ENCODE results near the gene NBPF6.
"Not testable (repeated sequence)": the region's sequence is repeated elsewhere in the genome, so short reads cannot be mapped to it uniquely, and the experiment has no call there.

Gene NBPF6

DNA sequence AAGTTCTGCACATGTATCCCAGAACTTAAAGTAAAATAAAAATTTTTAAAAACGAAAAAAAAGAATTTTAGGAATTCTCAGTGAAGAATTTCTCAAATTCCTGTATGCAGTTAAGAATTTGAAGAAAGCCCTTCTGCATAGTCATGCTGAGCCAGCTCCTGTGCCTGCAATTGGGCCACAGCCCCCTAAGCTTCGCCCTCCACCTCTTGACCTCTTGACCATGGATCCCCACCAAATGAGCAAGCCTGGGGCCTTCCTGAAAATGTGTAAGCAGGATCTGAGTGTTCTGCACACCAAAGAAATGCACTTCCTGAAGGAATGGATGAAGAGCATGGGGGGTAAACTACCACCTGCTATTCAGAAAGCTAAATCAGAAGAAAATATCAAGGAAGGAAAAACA lies 52.0 kb downstream of the NBPF6 start:
- DNase-seq: no peak

DNA sequence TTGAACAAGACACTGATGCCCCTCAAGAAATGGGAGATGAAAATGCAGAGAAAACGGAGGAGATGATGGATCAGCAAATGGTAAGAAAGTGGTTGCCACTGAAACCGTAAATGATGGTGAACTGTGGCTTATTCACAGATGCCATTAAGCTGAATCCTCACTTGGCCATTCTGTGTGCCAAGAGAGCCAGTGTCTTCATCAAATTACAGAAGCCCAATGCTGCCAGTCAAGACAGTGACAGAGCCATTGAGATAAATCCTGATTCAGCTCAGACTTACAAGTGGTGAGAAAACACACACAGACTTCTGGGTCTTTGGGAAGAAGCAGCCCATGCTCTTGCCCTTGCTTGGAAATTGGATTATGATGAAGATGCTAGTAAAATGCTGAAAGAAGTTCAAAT lies 52.5 kb downstream of the NBPF6 start:
- DNase-seq: no peak

DNA sequence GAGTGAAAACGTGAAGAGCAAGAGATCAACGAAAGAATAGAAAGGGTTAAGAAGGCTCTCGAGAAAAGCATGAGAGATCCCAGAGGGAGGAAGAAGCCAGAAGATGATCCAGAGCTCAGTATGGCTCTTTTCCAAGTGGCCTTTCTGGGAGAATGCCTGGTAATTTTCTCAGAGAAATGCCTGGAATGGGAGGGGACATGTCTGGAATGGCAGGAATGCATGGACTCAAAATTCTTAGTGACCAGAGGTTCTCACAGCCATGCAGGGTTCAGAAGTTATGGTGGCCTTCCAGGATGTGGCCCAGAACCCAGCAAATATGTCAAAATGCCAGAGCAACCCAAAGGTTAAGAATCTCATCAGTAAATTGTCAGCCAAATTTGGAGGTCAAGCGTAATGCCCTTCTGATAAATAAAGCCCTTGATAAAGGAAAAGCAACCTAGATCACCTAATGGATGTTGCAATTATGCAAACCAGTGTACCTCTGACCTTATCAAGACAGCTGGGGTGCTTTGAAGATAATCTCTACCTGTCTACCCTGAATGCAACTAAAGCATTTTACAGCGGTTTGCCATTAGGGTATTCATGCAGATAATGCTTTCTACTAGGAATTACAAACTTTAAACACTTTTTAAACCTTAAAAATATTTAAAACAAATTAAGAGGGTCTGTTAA lies 53.1 kb downstream of the NBPF6 start:
- DNase-seq: no peak

DNA sequence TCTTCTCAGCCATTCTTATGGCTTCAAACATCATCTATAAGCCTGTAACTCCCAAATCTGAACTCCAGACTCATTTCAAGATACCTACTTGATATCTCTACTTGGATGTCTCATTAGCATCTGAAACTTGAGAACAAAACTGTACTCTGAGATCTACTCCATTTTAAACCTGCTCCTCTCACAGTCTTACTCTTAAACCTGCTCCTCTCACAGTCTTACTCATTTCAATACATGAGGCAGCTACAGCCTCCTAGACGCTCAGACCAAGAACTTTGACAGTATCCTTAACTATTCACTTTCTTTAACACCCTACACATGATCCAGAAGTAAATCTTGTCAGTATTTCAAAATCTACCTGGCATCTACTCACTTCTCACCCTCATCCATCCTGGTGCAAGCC lies 54.3 kb downstream of the NBPF6 start:
- DNase-seq: no peak

DNA sequence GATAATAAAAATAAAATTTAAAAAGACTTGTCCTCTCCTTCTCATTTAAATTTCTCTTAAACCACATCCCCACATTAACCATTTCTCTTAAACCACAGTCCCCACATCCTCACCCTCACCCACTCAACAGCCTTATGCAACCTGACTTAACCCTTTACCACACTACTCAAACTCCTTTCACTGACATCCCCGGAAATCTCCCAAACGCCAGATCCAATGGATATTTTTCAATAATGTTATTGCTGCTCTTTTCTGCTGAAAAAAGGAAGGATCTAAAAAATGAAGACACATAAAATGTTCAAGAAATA lies 55.6 kb downstream of the NBPF6 start:
- DNase-seq: no peak

DNA sequence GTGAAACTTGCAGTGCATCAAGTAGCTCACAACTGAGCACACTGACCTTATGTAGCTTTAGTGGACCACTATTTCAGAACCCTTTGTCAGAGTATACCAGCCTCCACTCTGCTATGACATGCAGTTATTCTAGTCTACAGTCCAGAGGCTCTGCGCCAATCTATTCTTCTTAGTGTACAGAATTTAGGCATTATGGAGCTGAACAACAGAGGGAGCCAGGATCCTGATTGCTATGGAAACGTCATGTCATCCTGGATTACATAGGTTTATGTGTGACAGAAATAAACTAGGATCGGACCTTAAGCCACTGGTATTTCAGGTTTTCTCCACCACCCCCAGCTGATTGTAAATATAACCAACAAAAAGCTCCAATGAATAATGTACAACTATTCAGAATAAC lies 61.6 kb downstream of the NBPF6 start:
- DNase-seq: no peak

DNA sequence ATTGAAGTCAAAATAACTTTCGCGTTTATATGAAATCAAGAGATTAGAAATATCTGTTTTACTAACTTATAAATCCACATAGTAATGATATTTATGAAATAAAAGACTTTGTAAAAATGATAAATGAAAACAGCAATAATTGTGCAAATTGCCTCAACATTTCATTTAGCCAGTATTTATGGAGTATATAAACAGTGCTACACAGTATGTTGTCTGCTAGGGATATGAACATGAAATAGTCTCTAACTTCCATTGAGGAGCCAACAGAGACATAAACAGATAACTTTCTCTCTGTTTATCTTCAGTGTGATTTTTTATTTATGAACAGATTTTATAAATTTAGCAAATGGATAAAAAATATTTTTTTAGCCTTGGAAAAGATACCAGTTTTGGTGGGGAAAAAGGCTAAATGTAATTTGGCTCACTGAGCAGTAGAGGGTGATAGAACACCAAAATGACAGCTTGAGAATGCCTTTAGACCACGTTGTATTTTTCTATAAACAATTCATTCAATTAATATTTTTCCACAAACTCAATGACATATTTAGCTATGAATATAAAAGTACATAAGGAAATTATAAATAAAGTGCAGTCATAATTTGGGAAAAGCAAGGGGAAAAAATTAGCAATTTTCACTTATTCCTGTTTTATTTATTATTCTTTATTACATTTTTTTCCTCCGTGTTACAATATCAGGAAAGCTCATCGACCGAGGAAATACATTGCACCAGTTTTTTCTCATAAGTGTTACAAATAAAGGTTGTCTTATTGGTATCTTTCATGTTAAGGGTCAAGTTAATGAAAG lies 62.3 kb downstream of the NBPF6 start:
- peak; percentile 10 for DNase-seq

DNA sequence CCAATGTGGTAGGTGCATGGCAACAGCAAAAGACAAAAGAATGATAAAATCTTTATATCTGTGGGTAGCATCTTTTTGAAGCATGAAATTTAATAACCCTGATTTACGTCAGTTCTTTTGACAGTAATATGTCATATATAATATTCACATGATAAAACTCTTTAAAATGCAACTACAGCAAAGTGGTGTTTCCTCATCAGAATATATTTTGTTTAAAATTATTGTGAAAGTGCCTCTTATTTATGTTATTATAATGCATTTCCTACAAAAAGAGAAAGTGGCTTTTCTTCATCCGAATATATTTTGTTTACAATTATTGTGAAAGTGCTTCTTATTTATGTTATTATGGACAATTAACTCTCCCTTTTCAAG lies 62.9 kb downstream of the NBPF6 start:
- DNase-seq: no peak

DNA sequence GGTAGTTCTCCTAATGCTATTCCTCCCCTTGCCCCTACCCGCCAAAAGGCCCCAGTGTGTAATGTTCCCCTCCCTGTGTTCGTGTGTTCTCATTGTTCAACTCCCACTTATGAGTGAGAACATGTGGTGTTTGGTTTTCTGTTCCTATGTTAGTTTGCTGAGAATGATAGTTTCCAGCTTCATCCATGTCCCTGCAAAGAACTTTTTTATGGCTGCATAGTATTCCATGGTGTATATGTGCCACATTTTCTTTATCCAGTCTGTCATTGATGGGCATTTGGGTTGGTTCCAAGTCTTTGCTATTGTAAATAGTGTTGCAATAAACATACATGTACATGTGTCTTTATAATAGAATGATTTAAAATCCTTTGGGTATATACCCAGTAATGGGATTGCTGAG lies 63.8 kb downstream of the NBPF6 start:
- not testable (repeated sequence) for DNase-seq

DNA sequence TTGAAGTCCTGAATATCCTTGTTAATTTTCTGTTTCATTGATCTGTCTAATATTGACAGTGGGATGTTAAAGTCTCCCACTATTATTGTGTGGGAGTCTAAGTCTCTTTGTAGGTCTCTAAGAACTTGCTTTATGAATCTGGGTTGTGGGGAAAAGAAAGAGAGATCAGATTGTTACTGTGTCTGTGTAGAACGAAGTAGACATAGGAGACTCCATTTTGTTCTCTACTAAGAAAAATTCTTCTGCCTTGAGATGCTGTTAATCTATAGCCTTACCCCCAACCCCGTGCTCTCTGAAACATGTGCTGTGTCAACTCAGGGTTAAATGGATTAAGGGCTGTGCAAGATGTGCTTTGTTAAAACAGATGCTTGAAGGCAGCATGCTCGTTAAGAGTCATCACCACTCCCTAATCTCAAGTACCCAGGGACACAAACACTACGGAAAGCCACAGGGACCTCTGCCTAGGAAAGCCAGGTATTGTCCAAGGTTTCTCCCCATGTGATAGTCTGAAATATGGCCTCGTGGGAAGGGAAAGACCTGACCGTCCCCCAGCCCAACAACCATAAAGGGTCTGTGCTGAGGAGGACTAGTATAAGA lies 67.3 kb downstream of the NBPF6 start:
- DNase-seq: not testable (repeated sequence)
